HG02885 (cell line): ENCODE measurements around the gene COL6A1.
"Not testable (repeated sequence)": the region's sequence is repeated elsewhere in the genome, so short reads cannot be mapped to it uniquely, and the experiment has no call there.

Experiments
- ATAC-seq: cut with Tn5 transposase; IDR thresholded peaks from one replicate; pipeline ENCODE4 v1.9.1; 2021; ENCODE audit warnings: mild to moderate bottlenecking; ENCODE audit not compliant: unreplicated experiment, poor library complexity

Gene COL6A1

DNA sequence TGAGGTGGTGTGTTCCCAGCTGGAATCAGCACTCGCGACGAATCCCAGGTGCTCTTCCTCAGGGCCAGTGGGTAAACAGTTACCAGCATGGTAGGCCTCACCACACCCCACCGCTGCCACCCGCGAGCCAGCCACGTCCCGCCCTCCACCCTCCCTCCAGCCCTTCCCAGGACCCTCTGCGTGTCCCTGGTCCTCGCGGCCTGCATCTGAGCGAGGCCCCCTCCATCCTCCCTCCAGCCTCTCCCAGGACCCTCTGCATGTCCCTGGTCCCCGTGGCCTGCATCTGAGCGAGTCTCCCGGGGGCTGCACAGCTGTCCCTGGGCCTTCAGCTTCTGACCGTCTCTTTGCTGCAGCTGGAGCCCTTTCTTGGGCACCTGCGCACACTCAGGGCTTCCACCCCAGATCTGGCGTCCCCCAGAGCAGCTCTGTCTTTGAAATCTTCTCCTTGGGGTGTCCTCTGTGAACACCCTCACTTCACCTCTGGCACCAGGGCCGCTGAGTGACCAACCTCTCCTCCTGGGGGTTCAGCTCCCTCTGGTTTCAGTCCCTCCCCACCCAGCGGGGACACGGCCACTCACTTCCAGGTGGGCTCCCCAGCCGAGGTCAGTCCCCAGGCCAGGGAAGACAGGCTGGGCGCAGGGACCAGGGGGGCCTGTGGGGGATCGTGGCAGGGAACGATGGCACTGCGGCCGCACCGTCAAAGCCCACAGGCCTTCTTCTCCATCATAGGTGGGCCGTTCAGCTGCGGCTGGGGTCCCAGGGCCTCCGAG, 58.5 kb downstream of the COL6A1 start:
- no peak for ATAC-seq

DNA sequence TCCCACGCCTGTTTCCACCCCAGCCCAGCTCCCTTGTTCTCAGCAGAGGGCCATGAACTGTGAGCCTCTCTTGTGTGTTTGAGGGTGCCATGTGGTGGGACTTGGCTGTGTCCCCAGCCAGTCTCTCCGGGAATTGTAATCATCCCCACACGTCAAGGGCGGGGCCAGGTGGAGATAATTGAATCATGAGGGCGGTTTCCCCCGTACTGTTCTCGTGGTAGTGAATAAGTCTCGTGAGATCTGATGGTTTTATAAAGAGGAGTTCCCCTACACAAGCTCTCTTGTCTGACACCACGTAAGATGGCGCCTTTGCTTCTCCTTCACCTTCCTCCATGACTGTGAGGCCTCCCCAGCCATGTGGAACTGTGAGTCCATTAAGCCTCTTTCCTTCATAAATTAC, 59.1 kb downstream of the COL6A1 start:
- no peak for ATAC-seq

DNA sequence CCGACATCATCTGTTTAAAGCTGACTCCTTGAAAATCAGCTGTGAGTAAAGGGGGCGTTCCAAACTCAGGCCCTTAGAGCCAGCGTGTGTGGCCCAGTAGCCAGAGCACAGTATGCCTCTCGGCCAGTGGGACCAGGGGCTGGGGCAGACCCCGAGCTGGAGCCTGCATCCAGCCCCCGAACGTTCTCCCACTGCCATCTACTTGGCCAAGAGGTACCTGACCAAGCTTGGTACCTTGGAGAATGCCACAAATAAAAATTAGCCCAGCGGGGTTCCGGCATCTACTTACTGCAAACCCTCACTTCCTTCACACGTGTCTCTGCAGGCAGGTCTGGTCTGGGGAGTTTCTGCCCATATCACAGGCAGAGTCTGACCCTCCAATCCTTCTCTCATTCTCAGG, 59.6 kb downstream of the COL6A1 start:
- no peak for ATAC-seq

DNA sequence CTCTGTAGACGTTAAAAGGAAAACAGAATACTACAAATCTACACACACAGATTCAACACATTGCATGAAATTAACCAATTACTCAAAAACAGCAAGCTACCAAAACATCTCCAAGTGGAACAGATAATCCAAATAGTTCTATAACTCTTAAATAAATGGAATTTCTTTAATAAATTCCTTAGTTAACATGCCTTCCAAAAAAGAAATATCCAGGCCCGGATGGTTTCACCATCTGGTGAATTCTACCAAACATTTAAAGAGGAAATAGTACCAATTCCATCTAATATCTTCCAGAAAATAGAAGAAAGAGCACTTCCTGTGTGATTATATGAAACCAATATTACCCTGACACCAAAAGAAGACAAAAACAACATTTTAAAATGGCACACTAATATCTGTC, 63.6 kb downstream of the COL6A1 start:
- no peak for ATAC-seq

DNA sequence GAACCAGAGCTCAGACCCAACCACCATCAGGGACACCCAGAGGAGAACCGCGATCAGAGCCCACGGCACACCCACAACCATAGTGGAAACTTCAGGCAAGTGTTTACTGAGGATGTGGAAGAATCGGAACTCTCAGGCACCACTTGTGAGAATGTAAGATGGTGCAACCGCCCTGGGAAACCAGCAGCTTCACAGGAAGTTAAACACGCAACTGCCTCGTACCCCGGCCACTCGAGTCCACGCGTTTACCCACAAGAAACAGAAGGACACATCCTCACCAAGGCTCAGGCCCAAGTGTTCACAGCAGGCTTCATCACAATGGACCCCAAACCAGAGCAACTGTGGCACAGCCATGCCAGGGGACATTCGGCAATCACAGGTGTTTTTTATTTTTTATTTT, 64.9 kb downstream of the COL6A1 start:
- ATAC-seq: no peak

DNA sequence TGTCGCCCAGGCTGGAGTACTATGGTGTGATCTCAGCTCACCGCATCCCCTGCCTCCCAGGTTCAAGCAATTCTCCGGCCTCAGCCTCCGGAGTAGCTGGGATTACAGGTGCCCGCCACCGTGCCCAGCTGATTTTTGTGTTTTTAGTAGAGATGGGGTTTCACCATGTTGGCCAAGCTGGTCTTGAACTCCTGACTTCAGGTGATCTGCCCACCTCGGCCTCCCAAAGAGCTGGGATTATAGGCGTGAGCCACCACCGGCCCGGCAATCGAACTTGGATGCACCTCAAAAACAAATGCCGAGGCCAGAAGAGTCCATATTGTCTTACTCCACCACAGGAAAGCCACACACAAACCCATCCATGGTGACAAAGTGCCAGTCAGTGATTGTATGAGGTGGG, 65.3 kb downstream of the COL6A1 start:
- ATAC-seq: not testable (repeated sequence)

DNA sequence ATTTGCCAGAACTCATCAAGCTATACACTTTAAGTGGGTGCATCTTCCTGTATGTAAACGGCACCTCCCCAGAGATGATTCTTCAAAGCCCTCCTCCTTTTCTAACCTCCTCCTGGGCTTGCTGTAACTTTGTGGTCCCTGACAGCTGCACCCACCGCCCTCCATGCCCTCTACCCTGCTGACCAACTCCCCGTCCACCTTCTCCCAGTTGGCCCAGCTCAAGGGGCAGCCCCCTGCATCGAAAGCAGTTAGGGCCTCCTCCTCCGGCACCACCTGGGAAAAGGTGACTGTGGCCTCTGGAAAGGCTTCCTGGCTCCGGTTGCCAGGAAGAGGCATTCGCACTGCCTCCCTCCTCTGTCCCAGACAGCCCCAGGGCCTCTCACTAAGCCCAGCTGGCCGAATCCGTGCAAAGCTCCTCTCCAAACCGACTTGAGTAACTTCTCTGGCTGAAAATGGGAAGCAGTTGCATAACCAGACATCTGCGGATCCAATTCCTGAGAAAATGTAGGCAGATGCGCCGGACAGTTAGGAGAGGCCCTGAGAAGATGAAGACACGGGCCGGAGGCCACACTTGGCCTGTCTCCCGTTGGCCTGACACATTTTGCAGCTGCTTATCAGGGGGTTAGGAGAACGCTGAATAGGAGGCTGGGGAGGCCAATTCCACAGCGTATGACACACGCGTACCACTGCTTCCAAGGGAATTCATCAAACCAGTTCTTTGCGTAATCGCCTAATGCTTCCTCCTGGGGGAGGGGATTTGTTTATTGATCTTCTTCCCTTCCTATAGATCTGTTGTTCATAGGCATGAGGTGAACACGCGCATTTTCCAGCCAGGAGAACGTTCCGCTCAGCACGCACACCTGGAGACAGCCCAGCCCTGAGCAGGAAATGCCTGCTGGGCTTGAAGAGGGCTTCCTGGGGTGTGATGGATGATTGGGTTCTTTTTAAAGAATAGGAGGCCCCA, 67.6 kb downstream of the COL6A1 start:
- no peak for ATAC-seq

DNA sequence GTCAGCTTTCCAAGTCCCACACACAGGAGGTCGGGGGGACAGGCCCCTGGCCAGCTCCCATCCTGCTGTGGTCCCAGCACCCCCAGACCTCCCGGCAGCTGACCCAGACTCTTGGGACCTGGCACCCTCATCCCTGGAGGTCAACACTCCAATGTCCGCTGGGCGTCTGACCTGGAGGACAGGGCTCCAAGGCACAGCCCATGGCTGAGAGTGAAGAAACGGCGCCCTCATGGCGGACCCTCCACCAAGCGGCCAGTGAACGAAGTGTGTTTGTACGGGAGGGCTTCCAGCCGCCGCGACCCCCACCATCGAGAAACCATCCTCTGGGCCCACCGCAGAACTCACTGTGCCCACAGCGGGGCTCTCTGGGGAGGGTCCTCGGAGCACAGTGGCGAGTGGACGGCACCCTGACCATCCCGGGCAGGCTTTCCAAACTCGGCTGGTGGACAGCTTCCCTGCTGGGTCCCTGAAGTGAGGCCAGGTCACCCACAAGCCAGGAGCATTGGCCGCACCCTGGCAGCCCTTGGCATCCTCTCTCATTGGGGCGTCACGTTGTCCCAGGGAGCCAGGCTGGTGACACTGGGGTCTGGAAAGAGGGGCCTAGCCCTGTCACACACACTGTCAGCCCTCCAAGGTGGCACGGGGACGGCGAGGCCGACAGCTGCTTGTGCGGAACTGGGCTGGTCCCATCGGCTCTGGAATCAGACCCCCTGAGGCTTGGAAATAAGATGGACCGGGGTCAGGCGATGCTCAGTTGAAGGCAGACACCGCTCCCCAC, 68.5 kb downstream of the COL6A1 start:
- ATAC-seq: no peak

DNA sequence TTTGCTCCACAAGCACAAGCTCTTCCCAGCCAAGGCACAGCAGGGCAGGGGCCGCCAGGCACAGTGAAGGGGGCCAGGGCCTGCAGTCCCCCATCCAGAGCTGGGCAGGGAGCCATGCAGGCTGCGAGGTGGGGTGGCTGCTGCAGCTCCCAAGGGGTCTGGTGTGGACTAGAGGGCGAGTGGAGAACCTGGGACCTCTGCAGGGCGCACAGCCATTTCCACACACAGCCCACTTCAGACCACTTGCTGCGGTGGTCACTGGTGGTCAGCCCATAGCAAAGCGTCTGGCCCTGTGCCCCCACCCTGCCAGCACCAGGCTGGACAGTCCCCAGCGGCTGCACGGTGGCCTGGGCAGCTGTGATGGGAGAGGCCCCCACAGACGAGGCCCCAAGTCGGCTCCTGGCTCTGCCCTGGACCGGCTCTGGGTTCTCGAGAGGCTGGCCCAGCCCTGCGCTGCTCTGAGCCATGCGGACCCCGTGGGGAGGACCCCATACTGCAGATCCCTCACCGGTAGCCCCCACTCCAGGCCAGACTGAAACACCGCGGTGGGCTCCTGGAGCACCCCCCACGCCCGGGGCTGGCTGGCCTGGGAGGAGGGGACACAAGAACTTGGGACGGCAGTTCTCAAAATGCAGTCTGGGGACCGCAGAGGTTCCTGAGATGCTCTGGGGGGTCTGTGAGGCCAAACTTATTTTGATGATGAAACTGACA, 69.3 kb downstream of the COL6A1 start:
- no peak for ATAC-seq

DNA sequence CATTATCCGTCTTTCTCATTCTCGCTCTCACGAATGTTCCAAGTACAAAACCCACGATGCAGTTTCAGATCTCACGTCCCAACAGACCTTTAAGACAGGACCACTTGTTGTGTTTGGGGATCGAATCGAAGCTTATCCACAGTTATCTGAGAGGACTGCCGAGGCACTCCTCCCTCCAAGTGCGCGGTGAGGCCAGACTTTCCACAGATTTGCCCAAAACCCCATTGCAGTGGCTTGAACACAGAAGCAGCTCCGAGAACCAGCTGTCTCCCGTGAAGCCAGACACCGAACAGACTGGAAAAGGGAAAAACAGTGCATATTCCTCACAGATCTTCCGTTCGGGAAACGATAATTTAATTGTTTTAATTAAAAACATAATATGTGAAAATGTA, 69.8 kb downstream of the COL6A1 start:
- no peak for ATAC-seq

DNA sequence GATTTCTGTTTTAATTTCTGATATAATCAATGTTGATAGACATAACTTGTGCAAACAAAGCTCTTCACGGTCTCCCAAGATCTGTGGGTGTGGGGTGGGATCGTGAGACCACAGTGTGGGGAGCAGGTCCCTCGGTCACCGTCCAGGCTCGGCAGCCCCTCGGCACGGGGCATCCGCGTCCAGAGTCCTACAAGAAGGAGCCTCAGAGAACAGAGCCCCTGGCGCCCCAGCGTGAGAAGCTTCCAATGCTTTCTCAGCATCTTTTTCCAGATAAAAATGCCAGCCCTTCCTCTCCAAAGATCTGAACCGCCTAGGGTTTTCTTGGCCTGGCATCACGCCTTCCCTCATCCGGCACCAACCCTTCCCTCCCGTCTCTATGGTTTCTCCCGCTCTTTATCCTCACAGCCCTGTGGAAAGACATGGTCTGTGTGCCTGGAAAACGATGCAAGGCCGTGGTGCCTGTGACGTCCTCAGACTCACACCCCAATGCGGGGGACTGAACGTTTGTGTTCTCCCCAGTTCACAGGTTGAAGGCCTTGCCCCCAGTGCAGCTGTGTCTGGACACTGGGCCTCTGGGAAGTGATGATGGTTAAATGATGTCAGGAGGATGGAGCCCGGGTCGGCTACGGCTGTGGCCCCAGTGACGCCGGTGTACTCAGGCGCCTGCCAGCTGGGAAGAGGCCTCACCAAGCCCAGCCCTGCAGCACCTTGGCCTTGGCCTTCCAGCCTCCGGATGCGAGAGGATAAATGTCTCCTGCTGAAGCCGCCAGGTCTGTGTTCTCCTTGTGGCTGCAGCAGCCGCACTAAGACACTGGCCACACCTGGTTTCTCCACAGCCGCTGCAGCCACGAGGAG, 70.5 kb downstream of the COL6A1 start:
- ATAC-seq: no peak

DNA sequence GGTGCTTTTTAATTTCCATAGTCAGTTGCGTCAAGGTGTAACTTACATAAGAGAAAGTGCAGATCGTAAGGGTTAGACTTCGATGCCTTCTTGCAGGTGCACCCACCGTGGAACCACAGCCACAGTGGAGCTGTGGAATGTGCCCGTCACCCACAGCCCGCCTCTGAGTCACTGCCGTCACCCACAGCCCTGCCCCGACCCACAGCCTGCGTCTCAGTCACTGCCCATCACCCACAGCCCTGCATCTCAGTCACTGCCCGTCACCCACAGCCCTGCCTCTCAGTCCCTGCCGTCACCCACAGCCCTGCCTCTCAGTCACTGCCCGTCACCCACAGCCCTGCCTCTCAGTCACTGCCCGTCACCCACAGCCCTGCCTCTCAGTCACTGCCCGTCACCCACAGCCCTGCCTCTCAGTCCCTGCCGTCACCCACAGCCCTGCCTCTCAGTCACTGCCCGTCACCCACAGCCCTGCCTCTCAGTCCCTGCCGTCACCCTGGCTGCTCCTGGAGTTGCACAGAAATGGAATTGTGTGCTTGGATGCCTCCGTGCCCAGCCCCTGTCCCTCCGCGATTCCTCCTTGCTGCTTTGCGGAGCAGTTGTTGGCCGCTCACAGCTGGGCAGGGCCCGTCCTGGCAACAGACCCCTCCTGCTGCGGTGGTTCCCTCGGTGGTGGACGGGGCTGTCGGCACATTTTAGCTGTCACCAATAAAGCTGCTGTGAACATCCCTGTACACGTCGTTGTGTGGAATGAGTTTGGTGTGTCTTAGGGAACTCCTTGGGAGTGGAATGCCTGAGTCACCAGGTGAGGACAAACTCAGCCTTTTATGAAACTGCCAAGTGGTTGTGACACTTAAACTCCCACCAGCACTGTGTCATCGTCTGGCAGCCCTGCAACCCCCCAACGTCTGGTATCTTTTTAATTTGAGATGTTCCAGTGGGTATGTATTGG, 71.4 kb downstream of the COL6A1 start:
- no peak for ATAC-seq

DNA sequence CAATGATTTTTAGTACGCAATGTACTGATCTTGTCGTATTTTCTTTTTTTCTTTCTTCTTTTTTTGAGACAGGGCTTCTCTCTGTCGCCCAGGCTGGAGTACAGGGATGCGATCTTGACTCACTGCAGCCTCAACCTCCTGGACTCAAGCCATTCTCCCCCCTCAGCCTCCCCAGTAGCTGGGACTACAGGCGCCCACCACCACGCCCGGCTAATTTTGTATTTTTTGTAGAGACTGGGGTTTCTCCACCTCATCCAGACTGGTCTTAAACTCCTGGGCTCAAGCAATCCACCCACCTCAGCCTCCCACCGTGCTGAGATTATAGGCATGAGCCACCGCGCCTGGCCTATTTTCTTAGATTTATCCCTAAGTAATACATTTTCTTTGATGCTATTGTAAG, 72.5 kb downstream of the COL6A1 start:
- no peak for ATAC-seq

DNA sequence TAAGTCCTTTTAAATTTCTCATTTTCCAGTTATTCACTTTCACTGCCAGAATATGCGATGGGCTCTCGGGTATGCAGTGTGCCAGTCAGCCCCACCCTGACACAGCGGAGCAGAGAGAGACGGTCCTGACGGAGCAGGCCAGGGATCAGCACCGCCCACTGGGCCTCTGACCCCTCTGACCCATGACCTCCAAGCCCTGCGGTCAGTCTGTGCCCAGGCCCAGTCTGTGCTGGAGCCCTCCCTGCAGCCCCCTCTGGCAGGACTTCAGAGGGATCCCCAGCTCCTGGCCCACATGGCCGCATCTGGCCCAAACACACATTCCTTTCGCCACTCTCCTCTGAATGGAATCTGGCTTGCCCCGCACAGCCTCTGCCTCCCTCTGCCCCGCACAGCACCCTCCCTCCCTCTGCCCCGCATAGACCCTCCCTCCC, 72.9 kb downstream of the COL6A1 start:
- ATAC-seq: no peak
